T-helper 1 cell treated with Interleukin-12 subunit alpha and Interleukin-12 subunit beta and Interleukin-4 antibody, amounts not matched to agents 30 ng/mL and 1 ng/mL, for 36 hours (primary cell): ENCODE data around the gene NLRC3. TPM values are rescaled to one million over a fixed set of nuclear protein-coding genes. Genes with fewer than 3 reads are reported as not detected.

Source experiments
- intact Hi-C: fragments of 100-400 bp; cut with micrococcal nuclease; formaldehyde crosslinking; loops from one replicate; pipeline ENCODE4 v1.15.1; 2024
- total RNA-seq: library from RNA; stranded (reverse); gene quantifications from 2 replicates; pipeline ENCODE4 v1.2.3, GENCODE V29; 2022

Gene NLRC3
- total RNA-seq, 1 donor from 2014 or later, result 99.9 TPM

- intact Hi-C loops, result no loop called here
Measured at GRCh38 chr16:3548859-3549258, 28.3 kb downstream of the NLRC3 start.

- intact Hi-C loops, result no loop called here
Measured at GRCh38 chr16:3548445-3548844, 28.8 kb downstream of the NLRC3 start.

- intact Hi-C loops, result no loop called here
Measured at GRCh38 chr16:3546986-3547682, 30.1 kb downstream of the NLRC3 start.

- intact Hi-C loops, result no loop called here
Measured at GRCh38 chr16:3542601-3543373, 34.4 kb downstream of the NLRC3 start.

GRCh38 chr16:3541527-3542155 lies 35.6 kb downstream of the NLRC3 start:
- intact Hi-C loops, result no loop called here

GRCh38 chr16:3538222-3538621 lies 39.0 kb downstream of the NLRC3 start:
- intact Hi-C loops, result no loop called here

GRCh38 chr16:3536851-3537250 lies 40.4 kb downstream of the NLRC3 start:
- intact Hi-C loops, result no loop called here

- intact Hi-C loops, result no loop called here
Measured at GRCh38 chr16:3536271-3536731, 40.9 kb downstream of the NLRC3 start.

- intact Hi-C loops, result no loop called here
Measured at GRCh38 chr16:3534126-3534525, 43.1 kb downstream of the NLRC3 start.

GRCh38 chr16:3532741-3533140 lies 44.5 kb downstream of the NLRC3 start:
- intact Hi-C loops, result no loop called here

GRCh38 chr16:3530371-3530914 lies 46.8 kb downstream of the NLRC3 start:
- intact Hi-C loops, result no loop called here

- intact Hi-C loops, result loop anchor here (5.0 kb wide), 1 partner anchor 48 kb away; the partner anchor contains the start of gene NLRC3
Measured at GRCh38 chr16:3529175-3529574, 48.0 kb downstream of the NLRC3 start.

GRCh38 chr16:3528406-3528805 lies 48.8 kb downstream of the NLRC3 start:
- intact Hi-C loops, result loop anchor here (5.0 kb wide), 1 partner anchor 49 kb away; the partner anchor contains the start of gene NLRC3

GRCh38 chr16:3527216-3527829 lies 49.9 kb downstream of the NLRC3 start:
- intact Hi-C loops, result loop anchor here (5.0 kb wide), 1 partner anchor 50 kb away; the partner anchor contains the start of gene NLRC3

GRCh38 chr16:3525951-3526350 lies 51.3 kb downstream of the NLRC3 start:
- intact Hi-C loops, result loop anchor here (5.0 kb wide), 1 partner anchor 51 kb away; the partner anchor contains the start of gene NLRC3

- intact Hi-C loops, result no loop called here
Measured at GRCh38 chr16:3523281-3523680, 53.9 kb downstream of the NLRC3 start.

GRCh38 chr16:3520841-3521240 lies 56.4 kb downstream of the NLRC3 start:
- intact Hi-C loops, result no loop called here

- intact Hi-C loops, result no loop called here
Measured at GRCh38 chr16:3520413-3520812, 56.8 kb downstream of the NLRC3 start.

GRCh38 chr16:3519581-3519980 lies 57.6 kb downstream of the NLRC3 start:
- intact Hi-C loops, result no loop called here

GRCh38 chr16:3518986-3519348 lies 58.2 kb downstream of the NLRC3 start:
- intact Hi-C loops, result no loop called here

GRCh38 chr16:3518292-3518985 lies 58.8 kb downstream of the NLRC3 start:
- intact Hi-C loops, result no loop called here
